Testis (tissue), 2 donors: Measurements from ENCODE around the gene LAMTOR2.

Source experiments
- POLR2A ChIP-seq: fragments of 450-650 bp; IDR thresholded peaks from one replicate; pipeline ENCODE4 v1.6.1; 2017; ENCODE audit warnings: antibody characterized with exemption, mild to moderate bottlenecking, moderate library complexity
- TF ChIP-seq, protein P1 (sequence below), 3 experiments: fragments of 450-650 bp in 2 of 3; fragments of 200-600 bp in 1 of 3; sonication (generic) in 1 of 3; IDR thresholded peaks; one replicate each; pipeline ENCODE4 v1.5.1; 2016 to 2019; ENCODE audit warnings: antibody characterized with exemption in 3 of 3, mild to moderate bottlenecking in 2 of 3, moderate library complexity in 1 of 3

GRCh38 chr1:156063997-156064285 lies 9.4 kb downstream of the LAMTOR2 start:
- no peak for TF ChIP-seq POLR2A
- TF ChIP-seq, protein P1, sequence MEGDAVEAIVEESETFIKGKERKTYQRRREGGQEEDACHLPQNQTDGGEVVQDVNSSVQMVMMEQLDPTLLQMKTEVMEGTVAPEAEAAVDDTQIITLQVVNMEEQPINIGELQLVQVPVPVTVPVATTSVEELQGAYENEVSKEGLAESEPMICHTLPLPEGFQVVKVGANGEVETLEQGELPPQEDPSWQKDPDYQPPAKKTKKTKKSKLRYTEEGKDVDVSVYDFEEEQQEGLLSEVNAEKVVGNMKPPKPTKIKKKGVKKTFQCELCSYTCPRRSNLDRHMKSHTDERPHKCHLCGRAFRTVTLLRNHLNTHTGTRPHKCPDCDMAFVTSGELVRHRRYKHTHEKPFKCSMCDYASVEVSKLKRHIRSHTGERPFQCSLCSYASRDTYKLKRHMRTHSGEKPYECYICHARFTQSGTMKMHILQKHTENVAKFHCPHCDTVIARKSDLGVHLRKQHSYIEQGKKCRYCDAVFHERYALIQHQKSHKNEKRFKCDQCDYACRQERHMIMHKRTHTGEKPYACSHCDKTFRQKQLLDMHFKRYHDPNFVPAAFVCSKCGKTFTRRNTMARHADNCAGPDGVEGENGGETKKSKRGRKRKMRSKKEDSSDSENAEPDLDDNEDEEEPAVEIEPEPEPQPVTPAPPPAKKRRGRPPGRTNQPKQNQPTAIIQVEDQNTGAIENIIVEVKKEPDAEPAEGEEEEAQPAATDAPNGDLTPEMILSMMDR (IDR thresholded peaks at IDR 0.05): no peak
